Measurements from ENCODE around the gene NRXN3. TPM values are rescaled to one million over a fixed set of nuclear protein-coding genes. Genes with fewer than 3 reads are reported as not detected.
A peak's percentile ranks its signal among the peaks of the same experiment; 100 is the strongest.

NRXN3 gene
- total RNA-seq, 1 donor from 2014 or later: 5.9 TPM

DNA sequence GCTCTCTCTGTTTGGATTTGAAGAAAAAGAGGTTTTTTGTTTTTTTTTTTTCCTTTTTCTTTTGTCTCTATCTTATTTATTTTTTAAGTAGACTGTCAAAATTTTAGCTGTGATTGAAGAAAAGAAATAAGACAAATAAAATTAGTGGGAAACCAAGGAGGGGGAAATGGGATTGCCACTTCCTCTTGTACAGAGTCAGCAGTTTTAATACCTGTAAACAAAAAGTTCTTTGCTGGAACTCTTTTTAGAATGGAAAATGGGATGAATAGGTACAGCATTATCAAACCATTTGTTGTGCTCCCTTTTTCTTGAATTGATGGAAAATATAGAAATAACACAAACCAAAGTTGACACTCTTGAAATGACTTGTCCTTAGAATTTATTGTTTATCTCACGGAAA, 1360.4 kb downstream of the NRXN3 start:
- peaks cover 20% of the 10 kb centered on the region for H3K4me1 ChIP-seq
- no peaks in the 10 kb centered on the region for H3K9me3 Mint-ChIP-seq
- no peaks in the 10 kb centered on the region for H3K36me3 Mint-ChIP-seq
- H3K9ac ChIP-seq: no peak overlapping the region
- no peak overlapping the region for H3K27ac ChIP-seq
- TF ChIP-seq, protein P1, sequence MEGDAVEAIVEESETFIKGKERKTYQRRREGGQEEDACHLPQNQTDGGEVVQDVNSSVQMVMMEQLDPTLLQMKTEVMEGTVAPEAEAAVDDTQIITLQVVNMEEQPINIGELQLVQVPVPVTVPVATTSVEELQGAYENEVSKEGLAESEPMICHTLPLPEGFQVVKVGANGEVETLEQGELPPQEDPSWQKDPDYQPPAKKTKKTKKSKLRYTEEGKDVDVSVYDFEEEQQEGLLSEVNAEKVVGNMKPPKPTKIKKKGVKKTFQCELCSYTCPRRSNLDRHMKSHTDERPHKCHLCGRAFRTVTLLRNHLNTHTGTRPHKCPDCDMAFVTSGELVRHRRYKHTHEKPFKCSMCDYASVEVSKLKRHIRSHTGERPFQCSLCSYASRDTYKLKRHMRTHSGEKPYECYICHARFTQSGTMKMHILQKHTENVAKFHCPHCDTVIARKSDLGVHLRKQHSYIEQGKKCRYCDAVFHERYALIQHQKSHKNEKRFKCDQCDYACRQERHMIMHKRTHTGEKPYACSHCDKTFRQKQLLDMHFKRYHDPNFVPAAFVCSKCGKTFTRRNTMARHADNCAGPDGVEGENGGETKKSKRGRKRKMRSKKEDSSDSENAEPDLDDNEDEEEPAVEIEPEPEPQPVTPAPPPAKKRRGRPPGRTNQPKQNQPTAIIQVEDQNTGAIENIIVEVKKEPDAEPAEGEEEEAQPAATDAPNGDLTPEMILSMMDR (IDR thresholded peaks at IDR 0.05): no peak
- TF ChIP-seq EZH2 (IDR thresholded peaks at IDR 0.05): no peak
- no peak overlapping the region for H3K27ac Mint-ChIP-seq
- no peaks in the 10 kb centered on the region for H3K79me2 ChIP-seq (ENCODE audit: low read depth)
- peak overlapping the region; percentile 0 for H3K4me2 ChIP-seq
- H3K36me3 ChIP-seq: no peaks in the 10 kb centered on the region
- H3K4me3 Mint-ChIP-seq: no peak overlapping the region
- no peaks in the 10 kb centered on the region for H3K27me3 ChIP-seq
- H3F3A ChIP-seq (ENCODE audit: low read depth): no peaks in the 10 kb centered on the region
- no peak overlapping the region for H2AFZ ChIP-seq (replicated peaks)
- no peak for DNase-seq (ENCODE audit: low spot score)
- no peak overlapping the region for H3K4me3 ChIP-seq
- H3K27me3 Mint-ChIP-seq (ENCODE audit: insufficient read depth, low read depth): peaks cover 2% of the 10 kb centered on the region
- H3K4me1 Mint-ChIP-seq: peaks cover 13% of the 10 kb centered on the region
- no peaks in the 10 kb centered on the region for H3K9me3 ChIP-seq (ENCODE audit: low read depth)
- no peaks in the 10 kb centered on the region for H4K20me1 ChIP-seq (ENCODE audit: low read depth)

DNA sequence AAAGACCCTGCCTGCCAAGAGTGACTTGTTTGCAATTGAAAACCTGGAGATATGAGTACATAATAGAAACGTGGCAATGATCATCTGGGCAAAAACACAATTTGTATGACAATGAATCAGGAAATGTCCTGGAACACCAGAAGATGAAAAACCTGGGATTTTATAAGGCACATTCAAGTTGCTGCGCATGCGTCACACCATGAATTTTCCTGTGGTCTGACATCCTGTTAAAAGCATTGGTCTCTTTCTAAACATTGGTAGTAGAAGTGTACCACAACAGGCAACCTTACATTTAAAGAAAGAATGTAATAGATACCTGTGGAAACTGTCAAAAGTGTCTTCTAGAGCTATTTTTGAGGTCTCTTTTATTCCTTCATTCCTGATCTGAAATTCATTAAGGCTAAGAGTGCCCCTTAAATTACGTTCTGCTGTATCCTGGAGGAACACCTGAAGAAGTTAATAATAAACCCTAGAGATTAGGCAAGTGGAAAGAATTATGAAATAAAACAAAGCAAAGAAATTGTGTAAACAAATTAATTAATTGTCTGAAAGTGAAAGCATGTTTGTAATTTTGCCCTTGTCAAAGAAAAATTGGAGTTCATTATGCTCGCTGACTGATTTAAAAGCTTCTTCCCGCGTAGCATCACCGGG, 1364.7 kb downstream of the NRXN3 start:
- Histone ChIP-seq H3K9ac (no peak overlapping the region), H3F3A (ENCODE audit: low read depth) (no peaks in the 10 kb centered on the region), H3K4me1 (peaks cover 14% of the 10 kb centered on the region), H3K4me2 (no peak overlapping the region), H4K20me1 (ENCODE audit: low read depth) (no peaks in the 10 kb centered on the region), H3K27ac (no peak overlapping the region), H3K36me3 (no peaks in the 10 kb centered on the region), H3K79me2 (ENCODE audit: low read depth) (no peaks in the 10 kb centered on the region), H3K9me3 (ENCODE audit: low read depth) (no peaks in the 10 kb centered on the region), H3K4me3 (no peak overlapping the region), H3K27me3 (no peaks in the 10 kb centered on the region), H2AFZ (replicated peaks) (no peak overlapping the region)
- Mint-ChIP-seq H3K27me3 (ENCODE audit: insufficient read depth, low read depth) (peaks cover 2% of the 10 kb centered on the region), H3K4me1 (peaks cover 3% of the 10 kb centered on the region), H3K27ac (no peak overlapping the region), H3K9me3 (peaks cover 13% of the 10 kb centered on the region), H3K36me3 (no peaks in the 10 kb centered on the region), H3K4me3 (no peak overlapping the region)
- TF ChIP-seq EZH2phosphoT487 (IDR thresholded peaks at IDR 0.05) (no peak), EZH2 (IDR thresholded peaks at IDR 0.05) (no peak)
- TF ChIP-seq, protein P1 (IDR thresholded peaks at IDR 0.05): no peak
- no peak for DNase-seq (ENCODE audit: low spot score)

DNA sequence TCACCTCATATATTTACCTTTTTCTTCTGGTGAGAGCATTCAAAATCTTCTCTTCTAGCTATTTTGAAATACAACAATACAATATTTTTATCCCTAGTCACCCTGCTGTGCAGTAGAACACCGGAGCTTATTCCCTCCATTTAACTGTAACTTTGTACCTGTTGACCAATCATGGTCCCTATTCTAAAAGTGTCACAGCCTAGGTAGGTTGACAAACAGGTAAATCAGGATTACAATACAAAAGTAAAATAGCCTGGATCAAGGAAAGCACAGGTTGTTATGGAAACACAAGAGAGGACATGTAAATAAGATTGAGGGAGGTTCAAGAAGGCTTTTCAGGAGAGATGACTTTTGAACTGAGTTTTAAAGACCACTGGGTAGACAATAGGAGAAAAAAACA, 1370.2 kb downstream of the NRXN3 start:
- Mint-ChIP-seq H3K27me3 (ENCODE audit: insufficient read depth, low read depth) (no peaks in the 10 kb centered on the region), H3K27ac (no peak overlapping the region), H3K4me1 (no peaks in the 10 kb centered on the region), H3K9me3 (peaks cover 13% of the 10 kb centered on the region), H3K4me3 (no peak overlapping the region), H3K36me3 (no peaks in the 10 kb centered on the region)
- no peak for DNase-seq (ENCODE audit: low spot score)
- H3K9ac ChIP-seq: no peak overlapping the region
- no peaks in the 10 kb centered on the region for H3K36me3 ChIP-seq
- no peaks in the 10 kb centered on the region for H4K20me1 ChIP-seq (ENCODE audit: low read depth)
- H3K9me3 ChIP-seq (ENCODE audit: low read depth): no peaks in the 10 kb centered on the region
- no peaks in the 10 kb centered on the region for H3K27me3 ChIP-seq
- H3K4me2 ChIP-seq: no peak overlapping the region
- H3K4me3 ChIP-seq: no peak overlapping the region
- peaks cover 7% of the 10 kb centered on the region for H3K4me1 ChIP-seq
- H2AFZ ChIP-seq (replicated peaks): no peak overlapping the region
- no peaks in the 10 kb centered on the region for H3F3A ChIP-seq (ENCODE audit: low read depth)
- no peaks in the 10 kb centered on the region for H3K79me2 ChIP-seq (ENCODE audit: low read depth)
- TF ChIP-seq, protein P1 (IDR thresholded peaks at IDR 0.05): no peak
- no peak for TF ChIP-seq EZH2phosphoT487 (IDR thresholded peaks at IDR 0.05)
- no peak for TF ChIP-seq EZH2 (IDR thresholded peaks at IDR 0.05)
- no peak overlapping the region for H3K27ac ChIP-seq
